Prostate gland (tissue), 1 donor: ENCODE data around the gene PDE7B.

Source experiments
- POLR2A ChIP-seq: fragments of 450-650 bp; IDR thresholded peaks from one replicate; pipeline ENCODE4 v1.6.1; 2016; ENCODE audit warnings: antibody characterized with exemption, mild to moderate bottlenecking
- POLR2AphosphoS5 ChIP-seq: sonication (generic); formaldehyde crosslinking; IDR thresholded peaks from one replicate; pipeline ENCODE4 v1.6.1; 2017; ENCODE audit warnings: antibody characterized with exemption

GRCh38 chr6:136079701-136080565 lies 228.4 kb downstream of the PDE7B start:
- TF ChIP-seq POLR2A (no peak), POLR2AphosphoS5 (no peak)
